Measurements from ENCODE around the gene PSMG4. TPM values are rescaled to one million over a fixed set of nuclear protein-coding genes. Genes with fewer than 3 reads are reported as not detected.

The PSMG4 gene
- polyA plus RNA-seq, 1 donor (not counting 4 experiments of a cell fraction or from before 2014, with no cell fraction given), result 16.3 TPM

GRCh38 chr6:3261921-3262320 is 3.2 kb downstream of the PSMG4 start:
- Histone ChIP-seq H3K9ac (ENCODE audit: control insufficient read depth, extremely low read depth, insufficient read depth, low read length) (no peak overlapping the region), H3K27me3 (ENCODE audit: control insufficient read depth, extremely low read depth, insufficient read depth, low read length) (no peaks in the 10 kb centered on the region), H3K4me1 (ENCODE audit: control insufficient read depth, extremely low read depth, insufficient read depth, low read length) (peaks cover 9% of the 10 kb centered on the region), H3K9me1 (ENCODE audit: control insufficient read depth, extremely low read depth, insufficient read depth, low read length) (no peaks in the 10 kb centered on the region), H2AFZ (ENCODE audit: control insufficient read depth, low read length) (no peak overlapping the region), H3K4me3 (ENCODE audit: control insufficient read depth in 2 of 3, extremely low read depth in 1 of 3, insufficient read depth in 2 of 3, low read depth in 1 of 3, low read length in 3 of 3) (no peak overlapping the region), H4K20me1 (ENCODE audit: control insufficient read depth, extremely low read depth, insufficient read depth, low read length) (peaks cover 18% of the 10 kb centered on the region), H3K36me3 (ENCODE audit: control insufficient read depth in 2 of 2, extremely low read depth in 1 of 2, insufficient read depth in 2 of 2, low read length in 2 of 2) (peaks cover 6 to 33% of the 10 kb centered on the region in 2 experiments), H3K4me2 (ENCODE audit: control insufficient read depth, extremely low read depth, insufficient read depth, low read depth, low read length) (no peak overlapping the region), H3K9me3 (ENCODE audit: control insufficient read depth, low read depth, low read length) (no peaks in the 10 kb centered on the region), H3K27ac (ENCODE audit: control insufficient read depth, insufficient read depth, low read length) (no peak overlapping the region), H3K79me2 (ENCODE audit: control insufficient read depth, insufficient read depth, low read length) (peaks cover 70% of the 10 kb centered on the region)
- FAIRE-seq (no peak), DNase-seq (ENCODE audit: low read depth, low spot score) (no peak)
- dilution Hi-C loops (cut with MboI; ENCODE audit: extremely low pct_ligation_motif_present, low sequenced_read_pairs), result no loop called here
- TF ChIP-seq CTCF (optimal IDR thresholded peaks at IDR 0.05 in 1 of 3, IDR thresholded peaks at IDR 0.05 in 1 of 3, conservative IDR thresholded peaks at IDR 0.05 in 1 of 3; ENCODE audit: extremely low read depth in 1 of 3, insufficient read depth in 2 of 3, low read length in 3 of 3) (no peak), EZH2 (IDR thresholded peaks at IDR 0.05; ENCODE audit: low read length) (no peak)

GRCh38 chr6:3263096-3263495 is 4.3 kb downstream of the PSMG4 start:
- Histone ChIP-seq H4K20me1 (ENCODE audit: control insufficient read depth, extremely low read depth, insufficient read depth, low read length) (peaks cover 18% of the 10 kb centered on the region), H2AFZ (ENCODE audit: control insufficient read depth, low read length) (no peak overlapping the region), H3K4me3 (ENCODE audit: control insufficient read depth in 2 of 3, extremely low read depth in 1 of 3, insufficient read depth in 2 of 3, low read depth in 1 of 3, low read length in 3 of 3) (no peak overlapping the region), H3K9ac (ENCODE audit: control insufficient read depth, extremely low read depth, insufficient read depth, low read length) (no peak overlapping the region), H3K36me3 (ENCODE audit: control insufficient read depth in 2 of 2, extremely low read depth in 1 of 2, insufficient read depth in 2 of 2, low read length in 2 of 2) (peaks cover 6 to 33% of the 10 kb centered on the region in 2 experiments), H3K9me1 (ENCODE audit: control insufficient read depth, extremely low read depth, insufficient read depth, low read length) (no peaks in the 10 kb centered on the region), H3K79me2 (ENCODE audit: control insufficient read depth, insufficient read depth, low read length) (peaks cover 75% of the 10 kb centered on the region), H3K4me1 (ENCODE audit: control insufficient read depth, extremely low read depth, insufficient read depth, low read length) (peaks cover 12% of the 10 kb centered on the region), H3K27ac (ENCODE audit: control insufficient read depth, insufficient read depth, low read length) (no peak overlapping the region), H3K9me3 (ENCODE audit: control insufficient read depth, low read depth, low read length) (no peaks in the 10 kb centered on the region), H3K4me2 (ENCODE audit: control insufficient read depth, extremely low read depth, insufficient read depth, low read depth, low read length) (no peak overlapping the region), H3K27me3 (ENCODE audit: control insufficient read depth, extremely low read depth, insufficient read depth, low read length) (no peaks in the 10 kb centered on the region)
- DNase-seq (ENCODE audit: low read depth, low spot score) (no peak), FAIRE-seq (no peak)
- dilution Hi-C loops (cut with MboI; ENCODE audit: extremely low pct_ligation_motif_present, low sequenced_read_pairs), result no loop called here
- TF ChIP-seq EZH2 (IDR thresholded peaks at IDR 0.05; ENCODE audit: low read length) (no peak), CTCF (optimal IDR thresholded peaks at IDR 0.05 in 1 of 3, IDR thresholded peaks at IDR 0.05 in 1 of 3, conservative IDR thresholded peaks at IDR 0.05 in 1 of 3; ENCODE audit: extremely low read depth in 1 of 3, insufficient read depth in 2 of 3, low read length in 3 of 3) (no peak)
